HCT116 (cell line): ENCODE results near the gene UBQLN1.

Experiments
- EZH2 ChIP-seq: fragments of 200-600 bp; sonication (generic); IDR thresholded peaks from 2 replicates; pipeline ENCODE4 v1.6.1; 2017; ENCODE audit warnings: antibody characterized with exemption, mixed run types
- POLR2A ChIP-seq: IDR thresholded peaks from 2 replicates; pipeline ENCODE4 v1.7.0; 2011; ENCODE audit warnings: borderline replicate concordance; ENCODE audit not compliant: insufficient read depth, insufficient read length; ENCODE audit errors: extremely low read depth
- SP1 ChIP-seq: IDR thresholded peaks from 2 replicates; pipeline ENCODE4 v1.6.1; 2012; ENCODE audit warnings: low read depth
- YY1 ChIP-seq: IDR thresholded peaks from 2 replicates; pipeline ENCODE4 v1.6.1; 2011; ENCODE audit warnings: low read length, low read depth, moderate library complexity, mild to moderate bottlenecking; ENCODE audit not compliant: insufficient replicate concordance; ENCODE audit errors: extremely low read depth
- TF ChIP-seq, protein P1 (sequence below), 3 experiments: fragments of 200-600 bp in 1 of 3; sonication (generic) in 1 of 3; IDR thresholded peaks in 2 of 3; conservative IDR thresholded peaks in 1 of 3; 2 replicates each; pipeline ENCODE4 v1.5.1; 2012 to 2017; ENCODE audit warnings: low read depth in 2 of 3, low read length in 2 of 3, antibody characterized with exemption in 1 of 3, borderline replicate concordance in 1 of 3, control low read depth in 1 of 3, mild to moderate bottlenecking in 1 of 3, mixed read lengths in 1 of 3, mixed run types in 1 of 3, moderate library complexity in 1 of 3; ENCODE audit not compliant: insufficient read depth in 1 of 3

DNA sequence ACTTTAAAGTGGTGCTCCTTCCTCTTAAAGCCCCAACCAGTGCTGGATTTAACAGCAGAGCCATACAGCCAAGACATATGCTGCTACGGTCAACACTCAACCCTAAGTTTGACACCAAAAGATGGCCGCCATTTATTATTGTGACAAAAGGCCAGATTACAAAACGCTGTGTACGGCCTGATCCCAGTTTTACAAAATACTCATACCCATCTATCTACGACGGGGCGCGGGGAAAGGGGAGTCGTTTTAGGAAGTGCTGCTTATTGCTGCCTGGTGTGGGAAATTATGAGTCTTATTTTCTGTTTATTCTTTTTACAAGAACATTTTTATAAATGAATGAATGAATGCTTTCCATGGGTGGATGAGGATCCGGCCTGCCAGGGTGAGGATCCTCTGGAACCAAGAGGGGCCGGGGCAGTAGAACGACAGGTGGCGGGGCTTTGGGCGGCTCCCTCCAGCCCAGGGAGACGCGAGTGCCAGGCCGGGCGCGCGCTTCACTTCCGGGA lies 85.3 kb downstream of the UBQLN1 start:
- TF ChIP-seq POLR2A (no peak), EZH2 (no peak), YY1 (no peak), SP1 (no peak)
- TF ChIP-seq, protein P1, sequence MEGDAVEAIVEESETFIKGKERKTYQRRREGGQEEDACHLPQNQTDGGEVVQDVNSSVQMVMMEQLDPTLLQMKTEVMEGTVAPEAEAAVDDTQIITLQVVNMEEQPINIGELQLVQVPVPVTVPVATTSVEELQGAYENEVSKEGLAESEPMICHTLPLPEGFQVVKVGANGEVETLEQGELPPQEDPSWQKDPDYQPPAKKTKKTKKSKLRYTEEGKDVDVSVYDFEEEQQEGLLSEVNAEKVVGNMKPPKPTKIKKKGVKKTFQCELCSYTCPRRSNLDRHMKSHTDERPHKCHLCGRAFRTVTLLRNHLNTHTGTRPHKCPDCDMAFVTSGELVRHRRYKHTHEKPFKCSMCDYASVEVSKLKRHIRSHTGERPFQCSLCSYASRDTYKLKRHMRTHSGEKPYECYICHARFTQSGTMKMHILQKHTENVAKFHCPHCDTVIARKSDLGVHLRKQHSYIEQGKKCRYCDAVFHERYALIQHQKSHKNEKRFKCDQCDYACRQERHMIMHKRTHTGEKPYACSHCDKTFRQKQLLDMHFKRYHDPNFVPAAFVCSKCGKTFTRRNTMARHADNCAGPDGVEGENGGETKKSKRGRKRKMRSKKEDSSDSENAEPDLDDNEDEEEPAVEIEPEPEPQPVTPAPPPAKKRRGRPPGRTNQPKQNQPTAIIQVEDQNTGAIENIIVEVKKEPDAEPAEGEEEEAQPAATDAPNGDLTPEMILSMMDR (IDR thresholded peaks at IDR 0.05 in 2 of 3, conservative IDR thresholded peaks at IDR 0.05 in 1 of 3; ENCODE audit: borderline replicate concordance in 1 of 3, insufficient read depth in 1 of 3, low read depth in 2 of 3, low read length in 2 of 3) = no peak
